Vagina (tissue), 2 donors: ENCODE measurements around the gene BRAP. TPM values are rescaled to one million over a fixed set of nuclear protein-coding genes. Genes with fewer than 3 reads are reported as not detected.
"Not testable (repeated sequence)": the region's sequence is repeated elsewhere in the genome, so short reads cannot be mapped to it uniquely, and the experiment has no call there.

Experiments
- DNase-seq, 2 donors: peaks; one replicate each; pipeline ENCODE4 v3.0.0-alpha.2; 2017; ENCODE audit errors: extremely low spot score in 2 of 2
- H3K27ac ChIP-seq: fragments of 200-600 bp; sonication (generic); one replicate; pipeline ENCODE4 v1.5.1; 2019
- H3K27me3 ChIP-seq: fragments of 200-600 bp; sonication (generic); one replicate; pipeline ENCODE4 v1.5.1; 2019
- H3K36me3 ChIP-seq, 2 donors: fragments of 200-600 bp; sonication (generic); one replicate each; pipeline ENCODE4 v1.5.1; 2017 to 2019
- H3K4me1 ChIP-seq: fragments of 200-600 bp; sonication (generic); one replicate; pipeline ENCODE4 v1.5.1; 2019
- H3K4me3 ChIP-seq, 2 donors: fragments of 200-600 bp; sonication (generic); 1 replicate in 1 of 2; 2 replicates in 1 of 2; pipeline ENCODE4 v1.5.1; 2016 to 2019
- H3K9me3 ChIP-seq: fragments of 200-600 bp; sonication (generic); one replicate; pipeline ENCODE4 v1.5.1; 2019
- POLR2A ChIP-seq, 2 donors: fragments of 450-650 bp; IDR thresholded peaks; one replicate each; pipeline ENCODE4 v1.6.1; 2017; ENCODE audit warnings: antibody characterized with exemption in 2 of 2, mild to moderate bottlenecking in 2 of 2, moderate library complexity in 2 of 2
- POLR2AphosphoS5 ChIP-seq, 2 donors: sonication (generic); formaldehyde crosslinking; IDR thresholded peaks; one replicate each; pipeline ENCODE4 v1.9.0; 2017; ENCODE audit warnings: antibody characterized with exemption in 2 of 2, mild to moderate bottlenecking in 2 of 2, low read depth in 1 of 2; ENCODE audit not compliant: insufficient read depth in 1 of 2
- intact Hi-C: fragments of 100-400 bp; cut with DNase I; formaldehyde crosslinking; loops from one replicate; pipeline ENCODE4 v1.15.1; 2023
- total RNA-seq: library from RNA; depleted of rRNA; stranded (reverse); fragments of >200 nt; gene quantifications from one replicate; pipeline ENCODE4 v1.2.3, GENCODE V29; 2016
- TF ChIP-seq, protein P1 (sequence below), 3 experiments: fragments of 450-650 bp in 2 of 3; fragments of 200-600 bp in 1 of 3; sonication (generic) in 1 of 3; IDR thresholded peaks; one replicate each; pipeline ENCODE4 v1.5.1; 2017 to 2019; ENCODE audit warnings: antibody characterized with exemption in 3 of 3, mild to moderate bottlenecking in 2 of 3, moderate library complexity in 2 of 3

Gene BRAP
- total RNA-seq, 1 donor from 2014 or later: 14.0 TPM

DNA sequence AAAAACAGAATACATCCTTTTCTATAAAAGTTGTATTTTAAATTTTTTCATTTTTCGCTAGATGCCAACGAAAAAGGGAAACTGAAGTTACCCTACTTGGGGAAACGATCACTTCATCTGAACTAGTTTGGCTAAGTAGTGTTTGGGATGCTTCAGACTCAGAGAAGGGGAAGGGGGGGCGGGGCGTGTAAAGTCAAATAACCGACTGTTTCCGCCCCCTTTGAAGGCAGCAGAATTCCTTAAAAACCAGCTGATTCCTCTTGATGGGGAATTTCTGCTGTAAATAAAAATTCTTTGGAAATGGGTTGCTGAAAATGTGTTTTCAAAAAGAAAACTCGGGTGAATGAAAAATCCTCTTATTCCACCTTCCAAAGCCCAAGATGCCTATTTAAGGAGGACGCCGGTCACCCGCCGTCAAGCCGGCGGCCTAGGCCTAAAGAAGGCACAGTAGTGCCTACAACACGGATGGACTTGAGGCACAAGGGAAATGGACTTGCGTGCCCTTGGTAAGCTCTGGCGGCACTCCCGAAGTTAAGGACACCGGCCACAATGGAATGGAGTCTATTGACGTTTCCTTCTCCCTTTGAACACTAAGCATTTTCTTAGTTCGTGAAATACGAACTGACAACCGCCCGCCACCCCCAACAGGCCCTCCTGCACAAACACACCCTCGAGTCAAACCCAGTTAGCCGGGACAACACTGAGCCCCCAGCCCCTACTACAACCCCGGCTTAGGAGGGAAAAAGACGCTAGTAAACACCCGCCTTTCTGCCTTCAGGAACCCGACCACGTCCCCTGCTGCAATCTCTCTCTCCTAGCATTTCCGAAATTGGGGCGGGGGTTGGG lies 88.5 kb downstream of the BRAP start:
- H3K36me3 ChIP-seq: no peaks in the 10 kb centered on the region
- no peaks in the 10 kb centered on the region for H3K27me3 ChIP-seq
- DNase-seq: no peak
- peaks cover 50% of the 10 kb centered on the region for H3K4me1 ChIP-seq
- intact Hi-C loops: loop anchor here (5.0 kb wide), 1 partner anchor 40 kb away; no protein-coding TSS in a partner anchor
- no peaks in the 10 kb centered on the region for H3K9me3 ChIP-seq
- H3K27ac ChIP-seq: peak overlapping the region; percentile 95
- peak overlapping the region; percentile 65 to 88 for H3K4me3 ChIP-seq
- TF ChIP-seq POLR2AphosphoS5 (IDR thresholded peaks at IDR 0.05; ENCODE audit: insufficient read depth in 1 of 2, low read depth in 1 of 2) (no peak), POLR2A (IDR thresholded peaks at IDR 0.05) (no peak)
- TF ChIP-seq, protein P1, sequence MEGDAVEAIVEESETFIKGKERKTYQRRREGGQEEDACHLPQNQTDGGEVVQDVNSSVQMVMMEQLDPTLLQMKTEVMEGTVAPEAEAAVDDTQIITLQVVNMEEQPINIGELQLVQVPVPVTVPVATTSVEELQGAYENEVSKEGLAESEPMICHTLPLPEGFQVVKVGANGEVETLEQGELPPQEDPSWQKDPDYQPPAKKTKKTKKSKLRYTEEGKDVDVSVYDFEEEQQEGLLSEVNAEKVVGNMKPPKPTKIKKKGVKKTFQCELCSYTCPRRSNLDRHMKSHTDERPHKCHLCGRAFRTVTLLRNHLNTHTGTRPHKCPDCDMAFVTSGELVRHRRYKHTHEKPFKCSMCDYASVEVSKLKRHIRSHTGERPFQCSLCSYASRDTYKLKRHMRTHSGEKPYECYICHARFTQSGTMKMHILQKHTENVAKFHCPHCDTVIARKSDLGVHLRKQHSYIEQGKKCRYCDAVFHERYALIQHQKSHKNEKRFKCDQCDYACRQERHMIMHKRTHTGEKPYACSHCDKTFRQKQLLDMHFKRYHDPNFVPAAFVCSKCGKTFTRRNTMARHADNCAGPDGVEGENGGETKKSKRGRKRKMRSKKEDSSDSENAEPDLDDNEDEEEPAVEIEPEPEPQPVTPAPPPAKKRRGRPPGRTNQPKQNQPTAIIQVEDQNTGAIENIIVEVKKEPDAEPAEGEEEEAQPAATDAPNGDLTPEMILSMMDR (IDR thresholded peaks at IDR 0.05): no peak

DNA sequence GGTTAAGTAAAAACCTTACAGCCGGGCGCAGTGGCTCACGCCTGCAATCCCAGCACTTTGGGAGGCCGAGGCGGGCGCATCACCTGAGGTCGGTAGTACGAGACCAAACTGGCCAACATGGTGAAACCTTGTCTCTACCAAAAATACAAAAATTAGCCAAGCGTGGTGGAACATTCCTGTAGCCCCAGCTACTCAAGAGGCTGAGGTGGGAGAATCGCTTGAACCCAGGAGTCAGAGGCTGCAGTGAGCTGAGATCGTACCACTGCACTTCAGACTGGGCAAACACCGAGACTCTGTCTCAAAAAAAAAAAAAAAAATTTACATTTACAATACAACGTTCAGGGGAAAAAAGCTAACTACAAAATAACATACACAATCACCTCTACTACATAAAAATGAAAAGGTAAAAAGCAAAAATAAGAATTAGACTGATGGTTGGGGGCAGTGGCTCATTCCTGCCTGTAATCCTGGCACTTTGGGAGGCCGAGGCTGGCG lies 90.4 kb downstream of the BRAP start:
- H3K4me3 ChIP-seq, H3K9me3 ChIP-seq, H3K27ac ChIP-seq, H3K36me3 ChIP-seq, DNase-seq, H3K27me3 ChIP-seq: not testable (repeated sequence)
- intact Hi-C loops: loop anchor here (5.0 kb wide), 1 partner anchor 42 kb away; no protein-coding TSS in a partner anchor
- peaks cover 67% of the 10 kb centered on the region for H3K4me1 ChIP-seq

Other genes with a start within 250 kb of the BRAP start
- gene ATXN2, start 86.6 kb downstream of the BRAP start, total RNA-seq: 70.2 TPM
- 26.5 TPM for gene ACAD10, start 97 bp upstream of the BRAP start, total RNA-seq
- 97.2 TPM for gene ALDH2, start 81.0 kb upstream of the BRAP start, total RNA-seq
- gene MAPKAPK5, start 156.3 kb upstream of the BRAP start, total RNA-seq: 35.1 TPM